DOHH2 (cell line): Measurements from ENCODE around the gene GJB1.

Experiments used
- EZH2phosphoT487 ChIP-seq: fragments of 200-600 bp; sonication (generic); IDR thresholded peaks from 2 replicates; pipeline ENCODE4 v1.6.1; 2017; ENCODE audit warnings: borderline replicate concordance, mild to moderate bottlenecking, antibody characterized with exemption, low read length, moderate library complexity, mixed read lengths
- TF ChIP-seq, protein P1 (sequence below): fragments of 200-600 bp; sonication (generic); IDR thresholded peaks from one replicate; pipeline ENCODE4 v1.5.1; 2014; ENCODE audit warnings: antibody characterized with exemption, mild to moderate bottlenecking, low read depth, low read length; ENCODE audit not compliant: poor library complexity, severe bottlenecking

DNA sequence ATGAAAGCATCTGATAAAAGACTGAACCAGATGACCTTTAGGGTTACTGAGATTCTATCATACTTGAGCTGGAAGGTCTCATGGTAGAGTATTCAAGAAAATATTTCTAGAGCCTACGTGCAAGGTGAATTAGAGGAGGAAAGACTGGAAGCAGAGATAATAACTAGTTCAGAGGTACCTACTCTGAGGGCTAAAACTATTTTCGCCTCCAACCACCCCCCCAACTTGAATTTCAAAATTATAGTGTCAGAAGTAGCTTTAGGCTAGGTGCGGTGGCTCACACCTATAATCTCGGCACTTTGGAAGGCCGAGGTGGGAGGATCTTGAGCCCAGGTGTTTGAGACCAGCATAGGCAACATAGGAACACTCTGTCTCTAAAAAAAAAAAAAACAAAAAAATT, 47.5 kb upstream of the GJB1 start:
- TF ChIP-seq, protein P1, sequence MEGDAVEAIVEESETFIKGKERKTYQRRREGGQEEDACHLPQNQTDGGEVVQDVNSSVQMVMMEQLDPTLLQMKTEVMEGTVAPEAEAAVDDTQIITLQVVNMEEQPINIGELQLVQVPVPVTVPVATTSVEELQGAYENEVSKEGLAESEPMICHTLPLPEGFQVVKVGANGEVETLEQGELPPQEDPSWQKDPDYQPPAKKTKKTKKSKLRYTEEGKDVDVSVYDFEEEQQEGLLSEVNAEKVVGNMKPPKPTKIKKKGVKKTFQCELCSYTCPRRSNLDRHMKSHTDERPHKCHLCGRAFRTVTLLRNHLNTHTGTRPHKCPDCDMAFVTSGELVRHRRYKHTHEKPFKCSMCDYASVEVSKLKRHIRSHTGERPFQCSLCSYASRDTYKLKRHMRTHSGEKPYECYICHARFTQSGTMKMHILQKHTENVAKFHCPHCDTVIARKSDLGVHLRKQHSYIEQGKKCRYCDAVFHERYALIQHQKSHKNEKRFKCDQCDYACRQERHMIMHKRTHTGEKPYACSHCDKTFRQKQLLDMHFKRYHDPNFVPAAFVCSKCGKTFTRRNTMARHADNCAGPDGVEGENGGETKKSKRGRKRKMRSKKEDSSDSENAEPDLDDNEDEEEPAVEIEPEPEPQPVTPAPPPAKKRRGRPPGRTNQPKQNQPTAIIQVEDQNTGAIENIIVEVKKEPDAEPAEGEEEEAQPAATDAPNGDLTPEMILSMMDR: no peak
- TF ChIP-seq EZH2phosphoT487: no peak
